Hepatocyte (in vitro differentiated cells): ENCODE results near the gene MAPK4. TPM values are rescaled to one million over a fixed set of nuclear protein-coding genes. Genes with fewer than 3 reads are reported as not detected.
"Not testable (repeated sequence)": the region's sequence is repeated elsewhere in the genome, so short reads cannot be mapped to it uniquely, and the experiment has no call there.

Experiments
- DNase-seq: peaks from one replicate; pipeline ENCODE4 v3.0.0-alpha.2; 2016; ENCODE audit warnings: low spot score
- H2AFZ ChIP-seq: fragments of 200-600 bp; sonication (generic); 2 replicates; pipeline ENCODE4 v1.6.0; 2016; ENCODE audit warnings: antibody characterized with exemption, mild to moderate bottlenecking
- H3K27ac ChIP-seq: fragments of 200-600 bp; sonication (generic); 2 replicates; pipeline ENCODE4 v1.5.1; 2016; ENCODE audit warnings: mild to moderate bottlenecking
- H3K27me3 ChIP-seq: fragments of 200-600 bp; sonication (generic); 2 replicates; pipeline ENCODE4 v1.6.1; 2016
- H3K36me3 ChIP-seq: fragments of 200-600 bp; sonication (generic); replicated peaks from 2 replicates; pipeline ENCODE4 v1.5.1; 2016; ENCODE audit warnings: low read depth; ENCODE audit not compliant: insufficient read depth
- H3K4me1 ChIP-seq: fragments of 200-600 bp; sonication (generic); 2 replicates; pipeline ENCODE4 v1.5.1; 2016; ENCODE audit warnings: mild to moderate bottlenecking, moderate library complexity; ENCODE audit not compliant: insufficient read depth
- H3K4me2 ChIP-seq: fragments of 200-600 bp; sonication (generic); 2 replicates; pipeline ENCODE4 v1.6.0; 2016
- H3K4me3 ChIP-seq: fragments of 200-600 bp; sonication (generic); 2 replicates; pipeline ENCODE4 v1.5.1; 2016; ENCODE audit warnings: mild to moderate bottlenecking
- H3K79me2 ChIP-seq: fragments of 200-600 bp; sonication (generic); 2 replicates; pipeline ENCODE4 v1.6.0; 2017; ENCODE audit warnings: mild to moderate bottlenecking
- H3K9me2 ChIP-seq: fragments of 200-600 bp; sonication (generic); replicated peaks from 2 replicates; pipeline ENCODE4 v1.6.0; 2017; ENCODE audit warnings: mild to moderate bottlenecking; ENCODE audit not compliant: insufficient read depth
- H3K9me3 ChIP-seq: fragments of 200-600 bp; sonication (generic); 2 replicates; pipeline ENCODE4 v1.5.1; 2016; ENCODE audit warnings: low read depth, mild to moderate bottlenecking
- H4K20me1 ChIP-seq: fragments of 200-600 bp; sonication (generic); 2 replicates; pipeline ENCODE4 v1.6.0; 2016; ENCODE audit warnings: mild to moderate bottlenecking; ENCODE audit not compliant: insufficient read depth, poor library complexity, severe bottlenecking
- EZH2 ChIP-seq: fragments of 200-600 bp; sonication (generic); IDR thresholded peaks from 2 replicates; pipeline ENCODE4 v1.6.1; 2016; ENCODE audit warnings: antibody characterized with exemption, mild to moderate bottlenecking, borderline replicate concordance
- EZH2phosphoT487 ChIP-seq: fragments of 200-600 bp; sonication (generic); IDR thresholded peaks from one replicate; pipeline ENCODE4 v1.6.1; 2018; ENCODE audit warnings: antibody characterized with exemption, mild to moderate bottlenecking, low read depth, moderate library complexity; ENCODE audit not compliant: unreplicated experiment, severe bottlenecking
- WGBS: methylation state at CpG from one replicate; pipeline ENCODE4 v1.1.6; 2016; ENCODE audit warnings: low lambda C conversion rate; ENCODE audit errors: missing lambda C conversion rate; 5-methylcytosine and 5-hydroxymethylcytosine counted together
- polyA plus RNA-seq: library from polyadenylated mRNA; unstranded; fragments of >200 nt; fragmentation: Nextera tagmentation; extraction: Ambion mirVana; gene quantifications from 2 replicates; pipeline ENCODE4 v1.2.1, GENCODE V29; 2016
- total RNA-seq: library from RNA; depleted of rRNA; stranded (reverse); fragments of >200 nt; gene quantifications from 2 replicates; pipeline ENCODE4 v1.2.3, GENCODE V29; 2014
- TF ChIP-seq, protein P1 (sequence below): fragments of 200-600 bp; sonication (generic); IDR thresholded peaks from 2 replicates; pipeline ENCODE4 v1.5.1; 2016; ENCODE audit warnings: antibody characterized with exemption, mild to moderate bottlenecking; ENCODE audit not compliant: poor library complexity

MAPK4 gene
- total and polyA plus RNA-seq, 2 experiments from 2014 or later: 2.0 to 2.4 TPM

DNA sequence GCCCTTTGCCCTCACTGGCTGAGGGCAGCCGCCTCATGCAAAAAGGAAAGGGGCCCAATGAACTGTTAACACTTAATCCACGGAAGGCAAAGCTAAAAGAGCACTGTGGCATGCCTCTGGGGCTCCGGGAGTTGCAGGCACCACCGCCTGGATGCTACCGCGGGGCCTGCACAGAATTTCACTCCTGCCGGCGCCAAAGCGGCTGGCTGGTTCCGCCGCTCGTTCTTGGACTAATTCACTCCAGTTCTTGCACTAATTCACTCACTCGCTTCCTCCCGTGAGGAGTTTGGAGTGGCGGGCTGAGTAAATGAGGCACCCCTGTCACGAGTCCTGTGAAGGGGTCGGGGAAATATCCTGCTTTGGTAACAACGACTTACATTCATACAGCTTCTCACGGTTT, 14.0 kb upstream of the MAPK4 start:
- no peak for DNase-seq
- no peak overlapping the region for H3K27ac ChIP-seq
- no peak overlapping the region for H2AFZ ChIP-seq
- no peaks in the 10 kb centered on the region for H3K9me3 ChIP-seq
- H3K4me3 ChIP-seq: no peak overlapping the region
- no peaks in the 10 kb centered on the region for H3K9me2 ChIP-seq
- H3K36me3 ChIP-seq: no peaks in the 10 kb centered on the region
- WGBS: 87% methylated on average over 19 of the region's 19 CpGs
- H3K79me2 ChIP-seq: no peaks in the 10 kb centered on the region
- H4K20me1 ChIP-seq: no peaks in the 10 kb centered on the region
- no peak overlapping the region for H3K4me2 ChIP-seq
- TF ChIP-seq EZH2phosphoT487 (no peak), EZH2 (no peak)
- TF ChIP-seq, protein P1, sequence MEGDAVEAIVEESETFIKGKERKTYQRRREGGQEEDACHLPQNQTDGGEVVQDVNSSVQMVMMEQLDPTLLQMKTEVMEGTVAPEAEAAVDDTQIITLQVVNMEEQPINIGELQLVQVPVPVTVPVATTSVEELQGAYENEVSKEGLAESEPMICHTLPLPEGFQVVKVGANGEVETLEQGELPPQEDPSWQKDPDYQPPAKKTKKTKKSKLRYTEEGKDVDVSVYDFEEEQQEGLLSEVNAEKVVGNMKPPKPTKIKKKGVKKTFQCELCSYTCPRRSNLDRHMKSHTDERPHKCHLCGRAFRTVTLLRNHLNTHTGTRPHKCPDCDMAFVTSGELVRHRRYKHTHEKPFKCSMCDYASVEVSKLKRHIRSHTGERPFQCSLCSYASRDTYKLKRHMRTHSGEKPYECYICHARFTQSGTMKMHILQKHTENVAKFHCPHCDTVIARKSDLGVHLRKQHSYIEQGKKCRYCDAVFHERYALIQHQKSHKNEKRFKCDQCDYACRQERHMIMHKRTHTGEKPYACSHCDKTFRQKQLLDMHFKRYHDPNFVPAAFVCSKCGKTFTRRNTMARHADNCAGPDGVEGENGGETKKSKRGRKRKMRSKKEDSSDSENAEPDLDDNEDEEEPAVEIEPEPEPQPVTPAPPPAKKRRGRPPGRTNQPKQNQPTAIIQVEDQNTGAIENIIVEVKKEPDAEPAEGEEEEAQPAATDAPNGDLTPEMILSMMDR: no peak
- no peaks in the 10 kb centered on the region for H3K4me1 ChIP-seq
- no peaks in the 10 kb centered on the region for H3K27me3 ChIP-seq

DNA sequence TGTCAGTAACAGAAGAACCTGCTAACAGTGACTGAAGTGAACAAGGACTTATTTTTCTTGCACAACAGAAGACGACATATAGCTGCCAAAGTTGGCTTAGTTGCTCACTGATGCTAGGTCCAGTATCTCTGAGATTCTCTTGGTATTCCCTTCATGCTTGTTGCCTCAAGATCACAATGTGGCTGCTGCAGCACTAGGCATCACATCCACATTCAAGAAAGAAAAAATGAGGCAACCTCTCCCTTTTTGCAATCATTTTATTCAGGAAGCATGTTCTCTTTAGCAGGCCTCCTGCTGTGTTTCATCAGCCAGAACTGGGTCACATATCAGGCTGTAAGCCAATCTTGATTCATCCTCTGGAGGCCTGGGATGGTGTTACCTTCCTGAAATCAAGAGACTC, 11.7 kb upstream of the MAPK4 start:
- no peak overlapping the region for H2AFZ ChIP-seq

DNA sequence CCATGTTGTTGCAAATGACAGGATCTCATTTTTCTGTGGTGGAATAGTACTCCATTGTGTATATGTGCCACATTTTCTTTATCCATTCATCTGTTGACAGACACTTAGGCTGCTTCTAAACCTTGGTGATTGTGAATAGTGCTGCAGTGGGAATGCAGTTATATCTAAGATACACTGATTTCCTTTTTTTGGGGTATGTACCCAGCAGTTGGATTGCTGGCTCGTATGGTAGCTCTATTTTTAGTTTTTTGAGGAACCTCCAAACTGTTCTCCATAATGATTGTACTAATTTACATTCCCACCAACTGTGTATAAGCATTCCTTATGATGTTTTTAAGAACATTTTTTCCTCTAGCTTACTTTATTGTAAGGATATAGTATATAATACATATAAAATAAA, 8.2 kb upstream of the MAPK4 start:
- not testable (repeated sequence) for H3K4me1 ChIP-seq, H3K4me3 ChIP-seq, H3K79me2 ChIP-seq, DNase-seq, H3K36me3 ChIP-seq, H4K20me1 ChIP-seq, H3K27ac ChIP-seq, H3K9me2 ChIP-seq, H2AFZ ChIP-seq, H3K9me3 ChIP-seq, H3K4me2 ChIP-seq, H3K27me3 ChIP-seq
- WGBS: 77% methylated on average over 1 of the region's 1 CpG

More for the DNA sequence above, 11.7 kb upstream of the MAPK4 start:
- H4K20me1 ChIP-seq: no peaks in the 10 kb centered on the region
- H3K4me2 ChIP-seq: no peak overlapping the region
- no peaks in the 10 kb centered on the region for H3K4me1 ChIP-seq
- no peaks in the 10 kb centered on the region for H3K9me3 ChIP-seq
- TF ChIP-seq, protein P1: no peak
- TF ChIP-seq EZH2phosphoT487: no peak
- no peak for TF ChIP-seq EZH2
- no peak overlapping the region for H3K27ac ChIP-seq
- DNase-seq: no peak
- no peaks in the 10 kb centered on the region for H3K79me2 ChIP-seq
- no peaks in the 10 kb centered on the region for H3K9me2 ChIP-seq
- H3K36me3 ChIP-seq: no peaks in the 10 kb centered on the region
- no peaks in the 10 kb centered on the region for H3K27me3 ChIP-seq
- WGBS: 91% methylated on average over 1 of the region's 1 CpG
- no peak overlapping the region for H3K4me3 ChIP-seq

DNA sequence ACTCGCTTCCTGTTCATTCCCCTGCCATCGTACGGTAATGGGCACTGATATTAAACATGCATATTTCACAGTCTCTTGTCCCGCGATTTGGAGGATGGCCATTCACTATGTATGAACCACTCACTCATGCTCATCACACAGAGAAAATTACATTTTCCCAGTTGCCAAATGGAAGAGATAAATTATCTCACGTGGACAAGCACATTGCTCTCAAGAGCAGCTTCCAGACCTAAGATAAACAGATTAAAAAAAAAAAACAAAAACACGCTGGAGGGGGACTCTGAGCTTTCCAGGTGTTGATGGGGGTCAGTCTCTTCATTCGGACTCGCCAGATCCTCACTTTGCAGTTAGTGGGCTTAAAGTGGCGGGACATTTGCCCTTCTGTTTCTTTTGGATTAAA, 1.7 kb upstream of the MAPK4 start:
- no peak for TF ChIP-seq EZH2
- TF ChIP-seq, protein P1: no peak
- TF ChIP-seq EZH2phosphoT487: no peak
- Histone ChIP-seq H3K27me3 (peaks cover 8% of the 10 kb centered on the region), H3K27ac (no peak overlapping the region), H3K4me3 (no peak overlapping the region), H3K79me2 (no peaks in the 10 kb centered on the region), H2AFZ (no peak overlapping the region), H3K9me2 (no peaks in the 10 kb centered on the region), H3K36me3 (no peaks in the 10 kb centered on the region), H3K4me2 (no peak overlapping the region), H3K9me3 (no peaks in the 10 kb centered on the region), H3K4me1 (peaks cover 5% of the 10 kb centered on the region), H4K20me1 (no peaks in the 10 kb centered on the region)
- 69% methylated on average over 10 of the region's 10 CpGs for WGBS
- DNase-seq: no peak
